GM12875 (cell line): ENCODE measurements around the gene CELF4.

Source experiments
- H3K4me3 ChIP-seq: one replicate; pipeline ENCODE4 v1.5.1; 2011; ENCODE audit warnings: low read depth, low read length, control low read depth
- TF ChIP-seq, protein P1 (sequence below): IDR thresholded peaks from 2 replicates; pipeline ENCODE4 v1.5.1; 2011; ENCODE audit warnings: low read depth, mild to moderate bottlenecking, control low read depth, inconsistent platforms, low read length, moderate library complexity, borderline replicate concordance; ENCODE audit not compliant: insufficient read depth

The CELF4 gene

DNA sequence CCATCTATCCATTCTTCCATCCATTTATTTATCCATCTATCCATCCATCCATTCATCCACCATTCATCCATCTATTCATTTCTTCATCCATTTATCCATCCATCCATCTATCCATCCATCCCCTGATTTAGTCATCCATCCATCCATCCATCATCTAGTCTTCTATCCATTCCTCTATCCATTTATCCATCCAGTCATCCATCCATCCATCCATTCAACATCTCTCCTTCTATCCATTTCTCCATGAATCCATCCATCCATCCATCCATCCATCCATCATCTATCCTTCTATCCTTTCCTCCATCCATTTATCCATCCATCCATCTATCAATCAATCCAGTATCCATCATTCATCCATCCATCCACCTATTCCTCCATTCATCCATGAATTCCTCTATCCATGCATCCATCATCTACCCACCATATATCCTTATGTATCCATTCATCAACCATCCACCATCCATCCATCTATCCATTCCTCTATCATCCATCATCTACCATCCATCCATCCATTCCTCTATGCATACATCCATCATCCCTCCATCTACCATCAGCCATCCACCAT, 185.0 kb downstream of the CELF4 start:
- no peak overlapping the region for H3K4me3 ChIP-seq
- TF ChIP-seq, protein P1, sequence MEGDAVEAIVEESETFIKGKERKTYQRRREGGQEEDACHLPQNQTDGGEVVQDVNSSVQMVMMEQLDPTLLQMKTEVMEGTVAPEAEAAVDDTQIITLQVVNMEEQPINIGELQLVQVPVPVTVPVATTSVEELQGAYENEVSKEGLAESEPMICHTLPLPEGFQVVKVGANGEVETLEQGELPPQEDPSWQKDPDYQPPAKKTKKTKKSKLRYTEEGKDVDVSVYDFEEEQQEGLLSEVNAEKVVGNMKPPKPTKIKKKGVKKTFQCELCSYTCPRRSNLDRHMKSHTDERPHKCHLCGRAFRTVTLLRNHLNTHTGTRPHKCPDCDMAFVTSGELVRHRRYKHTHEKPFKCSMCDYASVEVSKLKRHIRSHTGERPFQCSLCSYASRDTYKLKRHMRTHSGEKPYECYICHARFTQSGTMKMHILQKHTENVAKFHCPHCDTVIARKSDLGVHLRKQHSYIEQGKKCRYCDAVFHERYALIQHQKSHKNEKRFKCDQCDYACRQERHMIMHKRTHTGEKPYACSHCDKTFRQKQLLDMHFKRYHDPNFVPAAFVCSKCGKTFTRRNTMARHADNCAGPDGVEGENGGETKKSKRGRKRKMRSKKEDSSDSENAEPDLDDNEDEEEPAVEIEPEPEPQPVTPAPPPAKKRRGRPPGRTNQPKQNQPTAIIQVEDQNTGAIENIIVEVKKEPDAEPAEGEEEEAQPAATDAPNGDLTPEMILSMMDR = no peak

DNA sequence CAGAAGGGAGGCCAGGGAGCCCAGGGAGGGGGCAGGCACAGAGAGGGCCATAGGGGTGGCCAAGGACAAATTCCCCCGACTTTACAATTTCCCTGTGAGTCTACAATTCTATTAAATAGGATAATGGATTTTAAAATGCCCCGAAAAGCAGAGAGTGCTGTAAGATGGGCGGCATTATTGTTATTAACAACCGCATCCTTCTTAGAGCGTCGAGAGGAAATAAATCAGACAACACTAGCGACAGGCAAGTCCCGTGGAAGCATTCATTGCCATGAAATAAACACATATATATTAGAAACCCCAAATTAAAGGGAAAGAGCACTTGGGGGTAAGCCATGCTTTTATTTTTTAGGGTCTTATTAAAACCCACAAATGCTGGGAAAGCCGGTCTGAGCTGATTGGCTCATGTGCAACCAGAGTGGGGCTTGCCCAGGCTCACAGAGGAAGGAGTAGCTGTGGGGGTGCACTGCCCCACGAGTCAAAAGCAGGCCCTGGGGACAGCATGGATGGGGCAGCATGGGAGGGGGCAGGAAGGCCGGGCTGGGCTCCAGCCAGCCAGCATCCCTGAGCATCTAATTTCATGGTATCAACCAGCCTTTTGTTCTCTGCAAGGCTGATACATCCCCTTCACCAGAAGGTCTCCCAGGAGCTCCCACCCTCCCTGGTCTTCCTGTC, 187.1 kb downstream of the CELF4 start:
- TF ChIP-seq, protein P1 = no peak
- no peak overlapping the region for H3K4me3 ChIP-seq

DNA sequence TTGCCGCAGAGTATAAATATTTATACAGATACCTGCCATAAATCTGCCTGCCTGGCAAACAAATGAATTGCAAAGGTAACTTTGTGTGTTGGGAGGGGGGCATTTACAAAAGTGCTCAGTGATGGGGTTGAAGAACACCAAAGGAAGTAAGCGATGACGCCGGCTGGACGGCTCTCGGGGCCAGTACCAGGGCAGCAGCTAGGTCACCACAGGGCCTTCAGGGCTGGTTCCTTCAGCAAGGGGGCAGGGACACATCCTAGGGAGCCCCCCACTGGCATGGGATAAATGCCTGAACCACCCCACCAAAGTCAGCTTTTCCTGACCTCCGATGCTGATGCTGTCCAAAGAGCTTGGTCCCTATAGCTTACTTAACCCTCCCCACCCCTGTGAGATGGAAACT, 190.4 kb downstream of the CELF4 start:
- no peak overlapping the region for H3K4me3 ChIP-seq
- TF ChIP-seq, protein P1 = no peak

DNA sequence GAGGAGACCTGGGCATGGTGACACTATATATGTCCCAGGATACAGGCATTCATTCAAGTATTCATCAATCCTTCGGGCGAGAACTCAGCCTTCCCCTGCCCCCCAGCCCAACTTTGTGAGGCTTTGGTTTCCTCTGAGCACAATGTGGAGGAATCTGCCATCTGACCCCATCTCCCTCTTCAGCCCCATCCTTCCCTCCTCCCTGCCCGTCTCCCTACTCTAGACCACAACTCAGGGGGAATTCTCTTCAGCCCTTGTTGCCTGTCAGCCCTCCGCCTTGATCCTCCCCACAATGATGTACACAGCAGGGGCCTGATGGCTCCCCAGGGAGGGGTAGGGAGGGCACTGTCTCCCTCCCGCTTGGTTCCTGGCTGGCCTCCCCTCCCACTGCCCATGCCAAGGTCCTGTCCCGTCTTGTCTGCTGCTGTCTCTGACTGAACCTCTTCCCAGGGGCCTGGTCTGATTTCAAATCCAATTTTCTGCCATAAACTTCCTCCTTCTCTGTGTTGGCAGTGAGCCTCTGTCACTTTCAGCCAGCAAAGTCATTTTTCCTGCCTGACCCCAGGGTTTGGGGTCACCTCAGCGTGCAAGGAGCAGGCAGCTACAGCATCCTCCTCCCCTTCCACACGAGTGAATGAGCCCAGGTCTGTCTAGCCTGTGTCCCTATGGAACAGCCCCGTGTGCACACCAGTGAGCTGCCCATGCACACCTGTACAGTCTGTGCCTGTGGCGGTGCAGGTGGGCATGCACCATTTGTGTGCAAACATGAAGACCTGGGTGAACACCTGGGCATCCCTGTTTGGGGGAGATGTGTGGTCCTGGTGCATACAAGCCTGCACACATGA, 197.3 kb downstream of the CELF4 start:
- TF ChIP-seq, protein P1 = no peak
- H3K4me3 ChIP-seq = no peak overlapping the region

DNA sequence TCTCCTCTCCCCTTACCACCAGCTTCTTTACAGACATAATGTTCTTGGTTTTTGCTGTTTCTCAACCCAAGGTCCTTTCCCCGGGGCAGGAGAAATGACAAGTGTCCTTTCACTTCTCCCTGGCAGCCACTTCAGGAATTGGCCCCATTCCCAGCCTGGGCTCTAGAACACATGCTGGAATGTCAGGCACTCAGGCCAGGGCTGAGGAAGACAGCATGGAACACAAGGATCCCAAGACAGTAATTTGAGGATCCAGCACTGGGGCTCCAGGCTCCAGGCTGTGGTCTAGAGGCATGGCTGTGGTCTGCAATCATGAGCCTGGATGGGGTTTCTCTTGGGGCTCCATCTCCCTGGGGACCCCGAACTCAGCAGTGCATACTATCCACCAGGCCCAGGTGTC, 201.4 kb downstream of the CELF4 start:
- TF ChIP-seq, protein P1 = no peak
- H3K4me3 ChIP-seq = no peak overlapping the region

DNA sequence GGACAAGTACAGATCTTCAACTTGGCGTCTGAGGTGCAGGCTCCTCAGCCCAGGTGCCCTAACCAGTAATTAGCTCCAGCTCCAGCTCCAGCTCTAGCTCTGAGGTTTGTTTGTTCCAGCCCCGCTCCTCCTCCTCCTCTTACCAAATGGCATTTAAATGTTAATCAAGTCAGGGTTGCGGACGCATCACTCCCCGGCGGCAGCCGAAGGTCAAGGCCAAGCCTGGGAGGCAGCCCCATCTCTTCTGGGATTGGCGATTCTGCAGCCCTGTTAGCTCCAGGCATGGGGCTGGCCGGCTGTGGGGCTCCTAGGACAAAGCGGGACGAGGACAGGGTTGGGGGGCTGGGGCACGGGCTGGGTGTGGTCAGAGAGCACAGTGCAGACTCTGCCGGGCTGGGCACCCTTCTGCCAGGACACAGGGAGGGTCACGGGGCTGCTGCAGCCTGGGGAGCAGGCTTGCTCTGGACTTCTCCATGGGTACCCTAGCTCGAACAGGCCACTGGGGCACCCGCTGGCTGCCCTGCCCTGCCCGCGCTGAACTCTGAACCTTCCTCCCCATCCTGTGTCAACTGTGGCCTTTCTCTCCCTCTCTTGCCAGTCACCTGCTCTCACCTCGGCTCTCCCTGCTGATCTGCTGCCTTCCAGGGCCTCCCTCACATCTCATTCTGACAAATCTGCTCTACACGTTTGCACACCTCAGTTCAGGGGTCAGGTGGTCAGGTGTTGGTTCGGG, 203.3 kb downstream of the CELF4 start:
- TF ChIP-seq, protein P1 = no peak
- no peak overlapping the region for H3K4me3 ChIP-seq
